HG03108 (cell line): ENCODE data around the gene URAD.
A peak's percentile ranks its signal among the peaks of the same experiment; 100 is the strongest.
"Not testable (repeated sequence)": the region's sequence is repeated elsewhere in the genome, so short reads cannot be mapped to it uniquely, and the experiment has no call there.

Experiments
- ATAC-seq: cut with Tn5 transposase; IDR thresholded peaks from one replicate; pipeline ENCODE4 v1.9.1; 2021; ENCODE audit warnings: moderate library complexity; ENCODE audit not compliant: unreplicated experiment

URAD gene

GRCh38 chr13:27988520-27988919 lies at the start of gene URAD:
URAD (minus strand) TSS chr13:27988693; CDS start chr13:27988637, 56 bp downstream.
- no peak for ATAC-seq

- no peak for ATAC-seq
Measured at GRCh38 chr13:28037399-28037798, 48.9 kb upstream of the URAD start.

- no peak for ATAC-seq
Measured at GRCh38 chr13:28035146-28035782, 46.8 kb upstream of the URAD start.

GRCh38 chr13:28033894-28034655 lies 45.6 kb upstream of the URAD start:
- ATAC-seq, result no peak

- not testable (repeated sequence) for ATAC-seq
Measured at GRCh38 chr13:28032438-28032837, 43.9 kb upstream of the URAD start.

- no peak for ATAC-seq
Measured at GRCh38 chr13:28031896-28032288, 43.4 kb upstream of the URAD start.

GRCh38 chr13:28031220-28031895 lies 42.9 kb upstream of the URAD start:
- ATAC-seq, result no peak

- no peak for ATAC-seq
Measured at GRCh38 chr13:28027607-28028364, 39.3 kb upstream of the URAD start.

GRCh38 chr13:28027071-28027470 lies 38.6 kb upstream of the URAD start:
- no peak for ATAC-seq

GRCh38 chr13:28026508-28026907 lies 38.0 kb upstream of the URAD start:
- no peak for ATAC-seq

- no peak for ATAC-seq
Measured at GRCh38 chr13:28022848-28023518, 34.5 kb upstream of the URAD start.

- ATAC-seq, result no peak
Measured at GRCh38 chr13:28014301-28014700, 25.8 kb upstream of the URAD start.

- no peak for ATAC-seq
Measured at GRCh38 chr13:28013482-28013881, 25.0 kb upstream of the URAD start.

GRCh38 chr13:28012896-28013295 lies 24.4 kb upstream of the URAD start:
- peak; percentile 83 for ATAC-seq

- no peak for ATAC-seq
Measured at GRCh38 chr13:28012383-28012782, 23.9 kb upstream of the URAD start.

GRCh38 chr13:28010046-28010445 lies 21.6 kb upstream of the URAD start:
- ATAC-seq, result no peak

GRCh38 chr13:28005016-28005415 lies 16.5 kb upstream of the URAD start:
- not testable (repeated sequence) for ATAC-seq

- no peak for ATAC-seq
Measured at GRCh38 chr13:28002886-28003698, 14.6 kb upstream of the URAD start.

- no peak for ATAC-seq
Measured at GRCh38 chr13:28001837-28002473, 13.5 kb upstream of the URAD start.
